CD1c-positive myeloid dendritic cell (primary cell): ENCODE data around the gene GPRC5C.
"Not testable (repeated sequence)": the region's sequence is repeated elsewhere in the genome, so short reads cannot be mapped to it uniquely, and the experiment has no call there.

Experiments
- DNase-seq: peaks from one replicate; pipeline ENCODE4 v3.0.0-alpha.2; 2016; ENCODE audit errors: extremely low spot score

Gene GPRC5C

GRCh38 chr17:74431568-74432423, at the start of gene GPRC5C:
Gene GPRC5C (plus strand): TSS chr17:74432088. CDS start chr17:74439777, 7,689 bp downstream.
- peak; percentile 48 for DNase-seq

GRCh38 chr17:74383141-74383540, 48.7 kb upstream of the GPRC5C start:
- DNase-seq: no peak

DNA sequence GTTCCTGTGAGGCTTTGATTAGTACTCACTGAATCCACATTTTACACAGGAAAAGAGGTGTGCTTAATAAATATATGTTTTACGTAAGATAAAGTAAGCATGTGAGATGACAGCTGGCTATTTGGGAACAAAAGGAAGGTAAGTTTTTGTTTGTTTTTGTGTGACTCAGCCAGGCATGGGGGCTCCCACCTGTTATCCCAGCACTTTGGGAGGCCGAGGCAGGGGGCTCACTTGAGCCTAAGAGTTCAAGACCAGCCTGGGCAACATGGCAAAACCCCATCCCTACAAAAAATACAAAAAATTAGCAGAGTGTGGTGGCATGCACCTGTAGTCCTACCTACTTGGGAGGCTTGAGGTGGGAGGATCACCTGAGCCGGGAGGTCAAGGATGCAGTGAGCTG, 46.7 kb upstream of the GPRC5C start:
- DNase-seq: no peak

DNA sequence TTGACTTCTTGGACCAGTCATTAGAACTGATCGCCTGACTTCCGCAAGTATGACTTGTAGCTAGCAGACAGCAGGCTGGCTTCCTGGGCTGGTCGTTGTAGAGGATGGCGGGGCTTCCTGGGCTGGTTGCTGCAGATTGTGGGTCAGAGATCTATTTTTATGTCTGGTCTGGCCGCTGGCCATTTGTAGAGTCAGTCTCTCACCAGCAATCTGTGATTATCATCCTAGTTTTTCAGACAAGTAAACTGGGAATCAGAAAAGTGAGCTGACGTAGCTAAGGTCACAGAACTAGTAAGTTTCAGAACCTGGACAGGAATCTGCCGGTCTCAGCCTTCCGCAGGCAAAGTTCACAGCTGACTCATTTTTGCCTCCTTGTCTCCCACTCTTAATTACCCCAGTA, 45.5 kb upstream of the GPRC5C start:
- peak; percentile 11 for DNase-seq

DNA sequence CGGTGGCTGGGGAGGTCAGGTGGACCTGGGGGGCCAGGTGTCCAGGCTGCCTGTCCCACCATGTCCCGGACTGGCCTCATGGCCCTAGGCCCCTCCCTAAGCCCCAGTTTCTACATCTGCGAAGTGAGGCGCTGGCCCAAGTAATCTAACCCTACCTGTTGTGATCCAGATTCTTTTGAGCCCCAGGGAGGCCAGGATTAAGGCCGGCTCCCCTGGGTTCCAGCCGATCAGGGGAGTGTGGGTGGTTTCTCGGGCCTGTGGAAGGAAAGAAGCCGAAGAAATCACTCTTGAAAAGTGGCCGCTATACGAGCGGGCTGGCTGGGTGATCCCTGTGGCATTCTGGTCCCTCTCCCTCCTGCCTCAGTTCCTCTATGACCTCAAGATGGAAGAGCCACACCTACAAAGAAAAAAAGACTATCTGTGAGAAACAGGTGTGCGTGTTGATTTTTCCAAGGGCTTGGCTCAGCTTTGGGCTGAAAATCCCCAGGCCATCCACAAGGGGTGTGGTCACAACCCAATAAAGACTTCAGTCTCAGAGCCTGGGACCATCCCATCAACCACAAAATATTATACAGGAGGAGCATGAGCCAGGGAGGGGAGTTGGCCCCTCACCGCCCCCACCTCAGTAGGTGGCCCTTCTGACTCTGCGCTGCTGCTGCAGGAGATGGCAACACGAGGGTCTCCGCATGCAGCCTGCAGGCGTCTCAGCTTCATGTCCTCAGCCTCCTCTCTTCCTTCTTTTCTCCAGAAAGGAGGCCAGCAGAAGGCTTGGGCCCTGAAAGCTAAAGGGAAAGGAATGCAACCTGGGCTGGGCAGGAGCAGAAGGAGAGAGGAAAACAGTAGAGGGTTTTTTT, 44.3 kb upstream of the GPRC5C start:
- DNase-seq: no peak

- DNase-seq: no peak
These were observed 42.7 kb upstream of the GPRC5C start for GRCh38 chr17:74389084-74389753.

- DNase-seq: no peak
These were observed 41.8 kb upstream of the GPRC5C start for GRCh38 chr17:74389937-74390679.

DNA sequence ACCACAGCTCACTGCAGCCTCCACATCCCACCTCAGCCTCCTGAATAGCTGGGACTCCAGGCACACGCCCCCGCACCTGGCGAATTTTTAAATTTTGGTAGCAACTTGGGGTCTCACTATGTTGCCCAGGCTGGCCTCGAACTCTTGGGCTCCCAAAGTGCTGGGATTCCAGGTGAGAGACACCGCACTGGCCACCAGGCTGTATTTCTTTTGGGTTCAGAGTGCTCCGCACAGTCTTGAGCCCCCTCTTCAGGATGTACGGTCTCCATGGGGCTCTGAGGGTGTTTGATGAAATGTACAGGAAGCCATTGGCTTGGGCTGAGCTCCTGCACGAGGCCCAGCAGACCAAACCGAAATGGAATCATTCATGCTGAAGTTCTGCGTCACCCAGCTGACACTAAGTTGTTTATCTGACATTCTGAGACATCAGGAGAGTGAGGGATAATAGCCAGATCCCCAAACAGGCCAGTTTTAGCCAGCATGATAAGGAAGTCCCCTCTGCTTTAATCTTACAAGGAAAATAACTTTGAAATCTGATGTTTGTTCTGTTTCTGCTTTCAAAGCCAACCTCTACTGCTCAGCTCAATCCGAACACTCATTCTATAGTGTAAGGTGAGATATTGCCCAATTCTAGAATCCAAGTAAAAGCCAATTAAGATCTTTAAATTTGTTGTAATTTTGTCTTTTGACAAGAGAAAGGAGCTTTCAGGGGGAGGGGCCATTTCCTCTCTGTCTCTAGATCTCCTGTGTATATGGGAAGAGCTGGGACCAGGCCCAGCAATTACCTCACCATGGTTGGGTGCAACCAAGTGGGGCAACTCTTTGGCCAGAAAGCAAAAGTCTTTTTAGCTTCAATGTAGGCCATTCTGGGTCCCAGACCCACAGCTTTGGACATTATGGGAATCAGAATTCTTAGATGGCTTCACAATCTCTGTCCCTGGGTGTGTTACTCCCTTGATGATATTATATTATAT, 40.9 kb upstream of the GPRC5C start:
- no peak for DNase-seq

DNA sequence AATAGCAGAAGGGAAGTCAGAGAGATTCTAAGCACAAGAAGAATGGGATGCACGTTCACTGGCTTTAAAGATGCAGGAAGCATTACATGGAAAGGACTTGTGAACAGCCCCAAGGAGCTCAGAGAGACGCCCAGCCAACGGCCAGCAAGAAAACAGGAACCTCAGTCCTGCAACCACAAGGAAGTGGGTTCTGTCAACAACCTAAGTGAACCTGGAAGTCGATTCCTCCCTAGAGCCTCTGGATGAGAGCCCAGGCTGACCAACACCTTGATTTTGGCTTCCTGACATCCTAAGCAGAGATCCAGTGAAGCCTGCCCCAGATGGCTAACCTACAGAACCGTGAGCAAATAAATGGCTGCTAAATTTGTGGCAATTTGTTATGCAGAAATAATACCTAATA, 40.1 kb upstream of the GPRC5C start:
- DNase-seq: peak; percentile 49

GRCh38 chr17:74392848-74393247, 39.0 kb upstream of the GPRC5C start:
- no peak for DNase-seq

- no peak for DNase-seq
These were observed 38.4 kb upstream of the GPRC5C start for GRCh38 chr17:74393346-74393942.

- no peak for DNase-seq
These were observed 37.5 kb upstream of the GPRC5C start for GRCh38 chr17:74394275-74394950.

DNA sequence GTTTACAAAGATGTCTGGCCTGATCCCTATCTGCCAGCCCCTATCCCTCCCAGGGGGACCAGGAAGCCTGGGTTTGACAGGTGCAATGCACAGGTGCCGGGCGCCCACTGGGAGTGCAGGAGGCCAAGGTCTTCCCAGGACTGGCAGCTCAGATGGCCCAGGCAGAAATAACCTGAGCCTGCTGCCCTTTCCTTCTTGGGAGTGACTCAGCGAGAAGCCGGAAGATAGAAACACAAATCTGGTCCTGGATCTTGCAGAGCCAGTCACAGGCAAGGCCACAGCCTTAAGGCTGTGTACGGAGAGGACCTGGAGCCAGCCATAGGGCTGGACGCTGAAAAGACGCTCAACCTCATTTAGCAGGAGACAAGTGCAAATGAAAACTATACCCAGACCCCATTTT, 36.9 kb upstream of the GPRC5C start:
- no peak for DNase-seq

DNA sequence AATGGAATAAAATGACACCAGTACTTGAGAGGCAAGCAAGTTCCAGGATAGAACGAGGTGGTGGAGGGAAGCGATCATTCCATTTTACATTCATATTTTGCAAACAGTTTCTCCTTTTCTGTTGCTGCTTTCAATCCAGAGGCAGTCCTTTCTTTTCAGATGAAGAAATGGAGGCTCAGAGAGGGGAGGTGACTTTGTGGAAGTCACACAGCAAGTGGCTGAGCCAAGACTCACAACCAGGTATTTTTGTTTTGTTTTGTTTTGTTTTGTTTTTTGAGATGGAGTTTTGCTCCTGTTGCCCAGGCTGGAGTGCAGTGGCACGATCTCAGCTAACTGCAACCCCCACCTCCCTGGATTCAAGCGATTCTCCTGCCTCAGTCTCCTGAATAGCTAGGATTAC, 35.3 kb upstream of the GPRC5C start:
- DNase-seq: no peak

DNA sequence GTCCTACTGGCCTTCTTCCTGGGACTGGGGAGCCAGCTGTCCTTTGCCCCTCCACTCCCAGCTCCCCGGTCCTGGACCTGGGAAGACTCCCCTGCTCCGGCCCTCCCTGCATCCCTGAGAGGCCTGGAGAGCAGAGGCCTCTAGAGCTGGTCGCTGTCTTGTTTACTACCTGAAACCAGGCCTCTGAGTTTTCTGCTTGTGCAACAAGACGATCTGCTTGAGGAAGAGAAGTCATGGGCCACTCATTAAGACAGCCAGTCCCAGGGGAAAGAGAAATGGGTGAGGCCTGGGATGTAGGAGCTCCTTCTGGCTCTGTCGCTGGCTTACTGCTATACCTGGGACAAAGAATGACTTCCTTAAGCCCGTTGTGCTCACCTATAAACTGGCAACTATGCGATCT, 29.8 kb upstream of the GPRC5C start:
- no peak for DNase-seq

DNA sequence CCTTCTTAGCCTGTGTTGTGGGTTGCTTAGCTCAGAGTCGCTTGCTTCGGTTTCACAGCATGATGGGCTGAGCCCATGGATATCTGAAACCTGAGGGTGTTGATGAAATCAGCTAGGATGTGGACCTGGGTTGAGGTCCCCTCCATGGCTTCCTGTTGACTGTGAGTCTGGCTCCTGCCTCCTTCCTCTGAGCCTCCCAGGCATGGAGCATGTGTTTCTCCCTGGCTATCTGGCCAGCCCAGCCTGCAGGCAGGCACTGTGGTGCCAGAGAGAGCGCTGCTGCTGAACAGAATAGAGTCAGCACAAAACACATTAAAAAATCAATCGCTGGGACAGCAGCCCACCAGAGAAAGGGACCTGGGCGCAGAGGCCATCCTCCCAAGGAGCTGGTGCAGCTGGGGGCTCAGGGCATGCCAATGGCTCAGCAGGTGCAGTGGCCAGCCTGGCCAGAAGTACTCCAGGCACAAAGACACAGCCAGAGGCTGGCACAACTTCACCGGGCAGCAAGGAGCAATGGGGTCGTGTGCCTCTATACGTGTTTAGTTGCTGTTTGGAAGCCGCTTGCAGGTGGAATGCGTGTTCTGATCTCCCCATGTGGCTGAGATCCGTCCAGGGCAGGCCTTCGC, 28.3 kb upstream of the GPRC5C start:
- no peak for DNase-seq

- no peak for DNase-seq
These were observed 27.7 kb upstream of the GPRC5C start for GRCh38 chr17:74404218-74404617.

DNA sequence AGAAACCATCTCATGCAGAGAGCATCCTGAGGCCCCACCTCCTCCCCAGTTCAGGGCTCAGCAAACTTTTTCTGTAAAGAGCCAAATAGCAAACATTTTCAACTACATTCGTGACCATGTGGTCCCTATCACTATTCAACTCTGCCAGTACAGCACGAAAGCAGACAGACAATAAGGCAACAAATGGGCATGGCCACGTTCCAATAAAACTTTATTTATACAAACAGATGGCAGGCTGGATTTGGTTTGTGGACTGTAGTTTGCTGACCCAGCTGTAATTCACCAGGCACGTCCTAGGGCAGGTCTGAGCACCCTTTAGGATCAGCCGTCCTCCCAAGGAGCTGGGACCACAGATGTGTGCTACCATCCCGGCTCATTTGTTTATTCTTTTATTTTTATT, 27.1 kb upstream of the GPRC5C start:
- no peak for DNase-seq

- not testable (repeated sequence) for DNase-seq
These were observed 26.6 kb upstream of the GPRC5C start for GRCh38 chr17:74405311-74405710.
